Stimulated activated CD8-positive, alpha-beta memory T cell treated with anti-CD3 and anti-CD28 coated beads, Interleukin-4, amount 100 ng/mL, for 24 hours (primary cell): ENCODE measurements around the gene AASS.

Experiments
- DNase-seq: peaks from one replicate; pipeline ENCODE4 v3.0.0-alpha.2; 2020; ENCODE audit warnings: low read depth

AASS gene

DNA sequence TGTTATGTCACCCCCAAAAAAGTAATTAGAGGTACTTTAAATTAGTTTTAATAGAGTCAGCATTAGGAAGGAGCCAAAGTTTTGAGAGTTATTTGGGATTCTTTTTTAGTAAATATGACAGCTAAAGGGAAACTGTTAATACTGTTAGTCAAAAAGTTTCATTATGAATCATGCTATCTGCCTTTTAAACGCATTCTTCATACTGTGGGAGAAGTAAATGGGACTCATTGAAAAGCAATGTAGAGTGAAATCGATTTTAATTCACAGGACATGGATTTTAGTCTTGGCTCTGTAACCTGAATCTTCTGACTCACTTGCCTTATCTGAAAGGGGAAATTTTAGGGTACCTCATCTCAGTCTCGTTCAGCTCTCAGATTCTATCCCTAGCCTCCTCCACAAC lies 105.1 kb downstream of the AASS start:
- no peak for DNase-seq

DNA sequence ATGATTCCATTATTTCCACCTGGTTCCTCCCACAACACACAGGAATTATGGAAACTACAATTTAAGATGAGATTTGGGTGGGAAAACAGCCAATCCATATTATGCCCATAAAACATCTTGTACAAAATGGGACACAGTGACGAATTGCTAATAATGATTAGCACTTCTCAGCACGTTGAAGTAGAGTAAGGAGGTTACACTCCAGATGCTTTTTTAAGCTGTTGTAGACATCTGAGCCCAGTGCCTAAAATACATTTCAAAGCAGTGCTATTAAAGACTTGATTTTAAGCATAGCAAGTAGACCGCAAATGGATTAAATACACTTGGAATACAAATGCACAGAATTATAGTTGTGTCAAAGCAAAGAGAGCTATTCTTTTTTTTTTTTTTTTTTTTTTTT lies 105.9 kb downstream of the AASS start:
- no peak for DNase-seq

GRCh38 chr7:122035876-122036275 lies 108.2 kb downstream of the AASS start:
- DNase-seq: no peak

DNA sequence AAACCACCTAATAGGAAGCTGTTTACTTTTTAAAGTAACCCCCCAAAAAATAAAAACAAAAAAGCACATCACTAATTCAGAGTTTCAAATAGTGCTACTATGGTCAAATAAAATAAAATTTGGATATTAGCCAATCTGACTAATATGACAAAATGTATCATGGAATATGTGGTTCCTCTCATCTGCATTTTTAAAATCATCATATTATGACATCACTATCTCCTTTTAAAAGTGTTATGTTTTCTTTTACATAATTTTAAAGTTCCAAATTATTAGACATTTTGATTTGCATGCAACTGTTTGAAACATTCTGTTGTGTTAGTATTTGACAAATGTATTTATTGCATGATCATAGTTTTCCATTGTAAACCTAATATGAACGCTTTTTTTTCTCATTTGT lies 110.4 kb downstream of the AASS start:
- no peak for DNase-seq

DNA sequence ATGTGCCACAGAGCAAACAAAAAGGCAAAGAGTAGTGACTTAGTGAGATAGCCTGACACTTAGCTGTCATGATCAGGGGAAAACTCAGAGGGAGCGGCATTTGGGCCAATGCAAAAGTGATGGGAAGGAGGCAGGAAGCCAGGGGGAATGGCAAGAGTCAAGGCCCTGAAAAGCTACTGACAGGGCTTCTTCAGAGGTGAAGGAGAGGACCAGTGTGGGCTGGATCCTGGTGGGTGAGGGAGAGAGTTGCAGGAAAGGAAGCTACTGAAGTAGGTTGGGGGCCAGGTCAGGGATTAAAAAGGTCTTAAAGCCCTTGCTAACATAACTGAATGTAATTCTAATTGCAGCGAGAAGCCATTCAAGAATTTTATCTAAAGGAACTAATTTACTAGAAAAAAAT lies 117.0 kb downstream of the AASS start:
- no peak for DNase-seq
